HK-2 (cell line): ENCODE results near the gene DR1.
"Not testable (repeated sequence)": the region's sequence is repeated elsewhere in the genome, so short reads cannot be mapped to it uniquely, and the experiment has no call there.

Source experiments
- DNase-seq: peaks from one replicate; pipeline ENCODE4 v3.0.0-alpha.2; 2018; ENCODE audit not compliant: unreplicated experiment

DR1 gene

GRCh38 chr1:93386268-93386667, 40.6 kb downstream of the DR1 start:
- not testable (repeated sequence) for DNase-seq

GRCh38 chr1:93394514-93394913, 48.8 kb downstream of the DR1 start:
- no peak for DNase-seq

- no peak for DNase-seq
These were observed 49.5 kb downstream of the DR1 start for GRCh38 chr1:93395195-93395594.

GRCh38 chr1:93399781-93400180, 54.1 kb downstream of the DR1 start:
- DNase-seq = no peak

GRCh38 chr1:93408203-93408602, 62.5 kb downstream of the DR1 start:
- no peak for DNase-seq

- DNase-seq = no peak
These were observed 65.3 kb downstream of the DR1 start for GRCh38 chr1:93411000-93411399.

- DNase-seq = no peak
These were observed 69.0 kb downstream of the DR1 start for GRCh38 chr1:93414749-93415148.

- DNase-seq = no peak
These were observed 69.6 kb downstream of the DR1 start for GRCh38 chr1:93415296-93415695.

GRCh38 chr1:93416183-93416582, 70.5 kb downstream of the DR1 start:
- no peak for DNase-seq
